Measurements from ENCODE around the gene HSCB. TPM values are rescaled to one million over a fixed set of nuclear protein-coding genes. Genes with fewer than 3 reads are reported as not detected.

HSCB gene
- total RNA-seq, 1 experiment from 2014 or later, result 10.2 TPM

DNA sequence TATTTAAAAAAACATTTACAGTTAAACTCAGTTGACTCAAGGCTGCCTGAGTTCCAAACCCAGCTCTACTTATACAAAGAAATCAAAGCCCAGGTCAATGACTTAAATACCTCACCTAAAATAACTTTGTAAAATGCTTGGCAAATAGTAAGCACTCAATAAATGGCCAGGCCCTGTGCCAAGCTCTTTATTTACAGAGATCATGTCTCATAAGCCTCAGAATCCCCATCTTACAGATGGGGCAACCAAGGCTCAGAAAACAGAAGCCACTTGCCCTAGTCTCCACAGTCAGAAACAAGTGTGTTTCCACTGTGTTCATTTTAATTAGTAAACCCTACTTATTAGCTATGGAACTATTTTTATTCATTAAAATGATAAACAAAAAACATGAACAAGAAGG is 31.7 kb upstream of the HSCB start:
- ChIA-PET POLR2A (no interaction called here), CTCF (no interaction called here)
- DNase-seq (ENCODE audit: low read depth, low spot score) (no peak), ATAC-seq (no peak)
- Histone ChIP-seq H3K36me3 (ENCODE audit: control insufficient read depth, insufficient read depth, low read length) (peaks cover 2% of the 10 kb centered on the region; the same call in 1 of the 2 replicates), H3K27me3 (ENCODE audit: control insufficient read depth, insufficient read depth, low read length) (no peaks in the 10 kb centered on the region), H3K4me1 (ENCODE audit: control insufficient read depth, insufficient read depth, low read length) (no peaks in the 10 kb centered on the region), H3K27ac (ENCODE audit: low read length) (no peak overlapping the region), H3K9me3 (ENCODE audit: control insufficient read depth, insufficient read depth, low read depth, low read length) (no peaks in the 10 kb centered on the region), H3K4me3 (ENCODE audit: low read depth in 2 of 2, low read length in 2 of 2) (no peak overlapping the region)
- no TSS peak for BruUV-seq (replicated peaks)
- in situ Hi-C loops (cut with HindIII; ENCODE audit: low pct_unique_long_range_greater_than_20kb, low sequenced_read_pairs) (no loop called here), intact Hi-C loops (cut with micrococcal nuclease; ENCODE audit: unreplicated experiment) (no loop called here)
- TF ChIP-seq CTCF (IDR thresholded peaks at IDR 0.05) (no peak), TCF7L2 (IDR thresholded peaks at IDR 0.05; ENCODE audit: low read depth, low read length) (no peak), SIN3A (IDR thresholded peaks at IDR 0.05; ENCODE audit: borderline replicate concordance, insufficient read depth, low read depth, low read length) (no peak), POLR2AphosphoS5 (IDR thresholded peaks at IDR 0.05; ENCODE audit: low read depth, low read length) (no peak), REST (IDR thresholded peaks at IDR 0.05; ENCODE audit: insufficient read depth in 1 of 2, low read depth in 2 of 2, low read length in 1 of 2) (no peak)

DNA sequence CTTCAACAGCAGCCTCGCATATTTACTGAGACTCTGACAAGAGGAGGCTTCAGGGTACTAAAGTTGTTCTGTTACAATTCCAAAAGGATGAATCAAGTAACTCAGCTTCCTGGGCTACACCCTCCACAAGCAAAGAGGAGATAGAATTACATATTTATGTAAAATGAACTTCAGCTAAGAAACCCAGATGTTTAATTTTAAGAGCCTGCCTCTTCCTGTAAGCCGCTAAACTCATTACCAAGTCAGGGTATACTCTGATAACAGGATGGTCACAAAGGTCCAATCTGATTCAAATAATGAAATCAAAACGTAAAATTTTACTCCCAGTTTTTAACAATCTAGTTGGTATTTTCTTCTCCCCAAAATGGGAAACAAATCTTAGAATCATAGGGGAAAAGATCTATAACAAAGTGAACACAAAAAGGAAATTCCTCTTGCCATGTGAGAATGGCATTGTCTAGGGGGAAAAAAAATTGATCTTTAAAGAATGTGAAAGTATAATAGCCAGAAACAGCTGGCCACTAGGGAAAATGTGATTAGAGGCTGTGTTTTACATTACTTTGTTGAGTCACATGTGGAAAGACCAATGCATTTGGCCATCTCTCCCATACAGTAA is 31.2 kb upstream of the HSCB start:
- no TSS peak for BruUV-seq (replicated peaks)
- Histone ChIP-seq H3K36me3 (ENCODE audit: control insufficient read depth, insufficient read depth, low read length) (peaks cover 2% of the 10 kb centered on the region; the same call in 1 of the 2 replicates), H3K4me3 (ENCODE audit: low read depth in 2 of 2, low read length in 2 of 2) (no peak overlapping the region), H3K27ac (ENCODE audit: low read length) (no peak overlapping the region), H3K27me3 (ENCODE audit: control insufficient read depth, insufficient read depth, low read length) (no peaks in the 10 kb centered on the region), H3K9me3 (ENCODE audit: control insufficient read depth, insufficient read depth, low read depth, low read length) (no peaks in the 10 kb centered on the region), H3K4me1 (ENCODE audit: control insufficient read depth, insufficient read depth, low read length) (no peaks in the 10 kb centered on the region)
- ChIA-PET CTCF (no interaction called here), POLR2A (no interaction called here)
- TF ChIP-seq CTCF (IDR thresholded peaks at IDR 0.05), result no peak
- TF ChIP-seq TCF7L2 (IDR thresholded peaks at IDR 0.05; ENCODE audit: low read depth, low read length), result no peak
- TF ChIP-seq SIN3A (IDR thresholded peaks at IDR 0.05; ENCODE audit: borderline replicate concordance, insufficient read depth, low read depth, low read length), result no peak
- no peak for TF ChIP-seq POLR2AphosphoS5 (IDR thresholded peaks at IDR 0.05; ENCODE audit: low read depth, low read length)
- no peak for TF ChIP-seq REST (IDR thresholded peaks at IDR 0.05; ENCODE audit: insufficient read depth in 1 of 2, low read depth in 2 of 2, low read length in 1 of 2)
- in situ Hi-C loops (cut with HindIII; ENCODE audit: low pct_unique_long_range_greater_than_20kb, low sequenced_read_pairs) (no loop called here), intact Hi-C loops (cut with micrococcal nuclease; ENCODE audit: unreplicated experiment) (no loop called here)
- DNase-seq (ENCODE audit: low read depth, low spot score), result no peak
- no peak for ATAC-seq

Measured in Panc1 (cell line).